Mammary epithelial cell (primary cell): ENCODE data around the gene CLCA4.

ENCODE experiments used
- EZH2 ChIP-seq: IDR thresholded peaks from 2 replicates; pipeline ENCODE4 v1.6.1; 2012; ENCODE audit warnings: low read length, inconsistent platforms, borderline replicate concordance
- TF ChIP-seq, protein P1 (sequence below), 2 donors: IDR thresholded peaks in 1 of 2; conservative IDR thresholded peaks in 1 of 2; 2 replicates each; pipeline ENCODE4 v1.5.1; 2011 to 2012; ENCODE audit warnings: inconsistent platforms in 2 of 2, low read length in 2 of 2, mild to moderate bottlenecking in 2 of 2, control low read depth in 1 of 2, low read depth in 1 of 2; ENCODE audit not compliant: insufficient read depth in 1 of 2; ENCODE audit errors: extremely low read depth in 1 of 2

DNA sequence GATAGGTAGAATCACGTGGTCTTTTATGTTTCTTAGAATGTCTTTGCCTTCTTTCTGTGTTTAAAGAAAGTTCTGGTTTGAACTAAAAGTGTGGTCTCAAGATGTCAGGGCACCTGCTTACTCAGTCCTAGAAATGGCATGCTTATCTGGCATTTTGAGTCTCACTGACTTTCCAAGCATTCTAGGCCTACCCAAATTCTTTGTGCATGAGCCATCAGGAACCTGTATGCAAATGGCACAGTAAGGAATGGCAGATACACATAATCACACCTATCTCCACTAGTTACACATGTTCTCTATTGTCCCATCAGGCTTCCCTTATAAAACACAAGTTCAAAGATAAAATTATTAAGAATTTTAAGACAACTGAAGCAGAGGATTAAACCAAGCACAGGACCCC lies 29.5 kb upstream of the CLCA4 start:
- TF ChIP-seq, protein P1, sequence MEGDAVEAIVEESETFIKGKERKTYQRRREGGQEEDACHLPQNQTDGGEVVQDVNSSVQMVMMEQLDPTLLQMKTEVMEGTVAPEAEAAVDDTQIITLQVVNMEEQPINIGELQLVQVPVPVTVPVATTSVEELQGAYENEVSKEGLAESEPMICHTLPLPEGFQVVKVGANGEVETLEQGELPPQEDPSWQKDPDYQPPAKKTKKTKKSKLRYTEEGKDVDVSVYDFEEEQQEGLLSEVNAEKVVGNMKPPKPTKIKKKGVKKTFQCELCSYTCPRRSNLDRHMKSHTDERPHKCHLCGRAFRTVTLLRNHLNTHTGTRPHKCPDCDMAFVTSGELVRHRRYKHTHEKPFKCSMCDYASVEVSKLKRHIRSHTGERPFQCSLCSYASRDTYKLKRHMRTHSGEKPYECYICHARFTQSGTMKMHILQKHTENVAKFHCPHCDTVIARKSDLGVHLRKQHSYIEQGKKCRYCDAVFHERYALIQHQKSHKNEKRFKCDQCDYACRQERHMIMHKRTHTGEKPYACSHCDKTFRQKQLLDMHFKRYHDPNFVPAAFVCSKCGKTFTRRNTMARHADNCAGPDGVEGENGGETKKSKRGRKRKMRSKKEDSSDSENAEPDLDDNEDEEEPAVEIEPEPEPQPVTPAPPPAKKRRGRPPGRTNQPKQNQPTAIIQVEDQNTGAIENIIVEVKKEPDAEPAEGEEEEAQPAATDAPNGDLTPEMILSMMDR (conservative IDR thresholded peaks at IDR 0.05 in 1 of 2, IDR thresholded peaks at IDR 0.05 in 1 of 2; ENCODE audit: extremely low read depth in 1 of 2, insufficient read depth in 1 of 2, low read depth in 1 of 2, low read length in 2 of 2), result no peak
- no peak for TF ChIP-seq EZH2
